ENCODE data around the gene TM2D3.

GRCh38 chr15:101672298-101672697 is 20.1 kb upstream of the TM2D3 start:
- TF ChIP-seq CTCF (conservative IDR thresholded peaks at IDR 0.05 in 1 of 2, IDR thresholded peaks at IDR 0.05 in 1 of 2; ENCODE audit: low read depth in 1 of 2, low read length in 2 of 2) = no peak
- no peak for TF ChIP-seq EZH2 (IDR thresholded peaks at IDR 0.05; ENCODE audit: low read length, missing control alignments)

Measured in fibroblast of lung (primary cell).